ENCODE data around the gene PARD3B.

- TF ChIP-seq RAD51 (IDR thresholded peaks at IDR 0.05) (no peak), CTCF (IDR thresholded peaks at IDR 0.05 in 2 of 3, conservative IDR thresholded peaks at IDR 0.05 in 1 of 3; ENCODE audit: control insufficient read depth in 2 of 3, extremely low read depth in 1 of 3, insufficient read depth in 1 of 3, low read depth in 3 of 3, low read length in 3 of 3) (no peak), MAX (IDR thresholded peaks at IDR 0.05; ENCODE audit: low read depth, low read length) (no peak), NFYA (IDR thresholded peaks at IDR 0.05; ENCODE audit: borderline replicate concordance, low read depth, low read length) (no peak), RFX5 (IDR thresholded peaks at IDR 0.05; ENCODE audit: low read depth, low read length) (no peak), TAF1 (IDR thresholded peaks at IDR 0.05; ENCODE audit: borderline replicate concordance, low read depth, low read length) (no peak), POLR2A (IDR thresholded peaks at IDR 0.05; ENCODE audit: low read depth, low read length) (no peak)
Measured at GRCh38 chr2:204988836-204989235, 443.6 kb downstream of the PARD3B start.
